Activated CD4-positive, CD25-positive, alpha-beta regulatory T cell treated with anti-CD3 and anti-CD28 coated beads, Interleukin-2, amount 50 U/mL, for 72 hours (primary cell): ENCODE results near the gene KIR3DL2.
"Not testable (repeated sequence)": the region's sequence is repeated elsewhere in the genome, so short reads cannot be mapped to it uniquely, and the experiment has no call there.

Experiments
- DNase-seq: peaks from one replicate; pipeline ENCODE4 v3.0.0; 2021

The KIR3DL2 gene

DNA sequence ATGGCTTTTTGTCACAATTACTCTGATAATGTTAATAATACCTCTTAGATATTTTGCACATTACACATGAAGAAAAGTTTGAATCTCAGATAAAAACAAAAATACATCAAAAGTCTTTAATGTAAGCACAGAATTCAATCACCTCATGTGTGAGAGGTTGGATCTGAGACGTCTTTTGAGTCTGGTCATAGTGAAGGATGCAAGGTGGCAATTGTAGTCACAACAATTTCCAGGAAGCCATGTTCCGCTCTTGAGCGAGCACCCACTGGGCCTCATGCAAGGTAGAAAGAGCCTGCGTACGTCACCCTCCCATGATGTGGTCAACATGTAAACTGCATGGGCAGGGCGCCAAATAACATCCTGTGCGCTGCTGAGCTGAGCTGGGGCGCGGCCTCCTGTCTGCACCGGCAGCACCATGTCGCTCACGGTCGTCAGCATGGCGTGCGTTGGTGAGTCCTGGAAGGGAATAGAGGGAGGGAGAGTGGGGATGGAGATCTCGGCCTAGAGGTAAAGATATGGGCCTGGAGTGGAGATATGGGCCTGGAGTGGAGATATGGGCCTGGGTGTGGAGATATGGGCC lies at the start of gene KIR3DL2:
Gene KIR3DL2, plus strand, starts transcription at position 383 of the 580 bp plus-strand sequence. Its CDS starts 33 bp downstream, at position 416.
- not testable (repeated sequence) for DNase-seq

- no peak for DNase-seq
Observed at GRCh38 chr19:54803410-54803809, 46.8 kb upstream of the KIR3DL2 start, which contains the start of gene KIR2DL4. KIR2DL4 (plus strand) TSS chr19:54803610; CDS start chr19:54803652, 42 bp downstream.

- no peak for DNase-seq
Observed at GRCh38 chr19:54804101-54804500, 46.1 kb upstream of the KIR3DL2 start.

- no peak for DNase-seq
Observed at GRCh38 chr19:54804571-54804970, 45.7 kb upstream of the KIR3DL2 start.

- no peak for DNase-seq
Observed at GRCh38 chr19:54805665-54806515, 44.4 kb upstream of the KIR3DL2 start.

GRCh38 chr19:54806516-54806838 lies 43.8 kb upstream of the KIR3DL2 start:
- DNase-seq = no peak

DNA sequence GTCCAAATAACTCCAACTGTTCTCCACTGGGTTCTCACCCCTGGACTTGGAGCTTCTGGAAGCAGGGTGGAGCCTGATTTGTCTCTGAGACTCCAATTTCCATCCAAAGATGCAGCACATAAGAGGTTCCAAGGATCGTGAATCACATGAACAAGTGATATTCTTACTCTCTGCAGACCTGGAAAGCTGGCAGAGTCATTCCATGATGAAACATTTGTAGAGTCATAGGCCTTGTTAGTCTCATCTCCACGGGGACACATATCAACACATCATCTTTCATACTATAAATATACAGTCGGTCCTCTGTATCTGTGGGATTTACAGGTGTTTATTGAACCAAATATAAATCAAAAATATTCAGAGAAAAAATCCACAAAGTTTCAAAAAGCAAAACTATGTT lies 35.7 kb upstream of the KIR3DL2 start:
- DNase-seq = not testable (repeated sequence)

DNA sequence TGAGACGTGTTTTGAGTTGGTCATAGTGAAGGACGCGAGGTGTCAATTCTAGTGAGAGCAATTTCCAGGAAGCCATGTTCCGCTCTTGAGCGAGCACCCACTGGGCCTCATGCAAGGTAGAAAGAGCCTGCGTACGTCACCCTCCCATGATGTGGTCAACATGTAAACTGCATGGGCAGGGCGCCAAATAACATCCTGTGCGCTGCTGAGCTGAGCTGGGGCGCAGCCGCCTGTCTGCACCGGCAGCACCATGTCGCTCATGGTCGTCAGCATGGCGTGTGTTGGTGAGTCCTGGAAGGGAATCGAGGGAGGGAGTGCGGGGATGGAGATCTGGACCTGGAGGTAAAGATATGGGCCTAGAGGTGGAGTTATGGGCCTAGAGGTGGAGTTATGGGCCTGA lies 34.0 kb upstream of the KIR3DL2 start, which contains the start of gene KIR3DL1:
Gene KIR3DL1, plus strand, starts transcription at position 218 of the 400 bp plus-strand sequence.
- DNase-seq = not testable (repeated sequence)

GRCh38 chr19:54817670-54818536 lies 32.3 kb upstream of the KIR3DL2 start:
- no peak for DNase-seq

DNA sequence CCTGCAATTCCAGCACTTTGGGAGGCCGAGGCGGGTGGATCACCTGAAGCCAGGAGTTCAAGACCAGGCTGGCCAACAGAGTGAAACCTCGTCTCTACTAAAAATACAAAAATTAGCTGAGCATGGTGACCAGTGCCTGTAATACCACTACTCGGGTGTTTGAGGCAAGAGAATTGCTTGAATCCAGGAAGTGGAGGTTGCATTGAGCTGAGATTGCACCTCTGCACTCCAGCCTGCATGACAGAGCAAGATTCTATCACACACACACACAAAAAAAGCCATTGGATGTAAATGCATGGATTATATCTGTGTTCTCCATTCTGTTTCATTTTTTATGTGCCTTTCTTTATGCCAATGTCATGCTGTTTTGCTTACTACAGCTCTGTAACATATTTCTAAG lies 25.8 kb upstream of the KIR3DL2 start:
- DNase-seq = not testable (repeated sequence)

- not testable (repeated sequence) for DNase-seq
Observed at GRCh38 chr19:54825326-54825725, 24.9 kb upstream of the KIR3DL2 start.

DNA sequence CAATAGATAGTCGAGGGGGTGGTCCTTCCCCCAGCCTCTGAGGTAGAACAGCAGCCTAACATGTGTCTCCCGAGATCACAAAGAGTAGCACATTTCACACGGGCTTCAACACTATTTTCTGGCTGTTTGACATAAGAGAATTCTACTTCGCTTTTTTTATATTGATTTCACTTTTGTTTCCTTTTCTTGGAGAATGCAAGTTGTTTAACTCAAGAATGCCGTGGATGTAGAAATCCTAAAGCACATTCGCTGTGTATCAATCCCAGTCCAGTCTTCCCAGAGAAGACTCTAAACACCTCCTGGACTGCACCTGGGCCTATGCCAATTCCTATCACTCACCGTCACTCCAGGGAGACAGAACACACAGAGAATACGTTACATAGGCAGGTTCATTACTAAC lies 22.2 kb upstream of the KIR3DL2 start:
- DNase-seq = not testable (repeated sequence)

GRCh38 chr19:54832496-54832895 lies 17.7 kb upstream of the KIR3DL2 start, which contains the start of gene KIR2DS4:
KIR2DS4 (plus strand) TSS chr19:54832676.
- DNase-seq = not testable (repeated sequence)

- not testable (repeated sequence) for DNase-seq
Observed at GRCh38 chr19:54835126-54835525, 15.1 kb upstream of the KIR3DL2 start.

DNA sequence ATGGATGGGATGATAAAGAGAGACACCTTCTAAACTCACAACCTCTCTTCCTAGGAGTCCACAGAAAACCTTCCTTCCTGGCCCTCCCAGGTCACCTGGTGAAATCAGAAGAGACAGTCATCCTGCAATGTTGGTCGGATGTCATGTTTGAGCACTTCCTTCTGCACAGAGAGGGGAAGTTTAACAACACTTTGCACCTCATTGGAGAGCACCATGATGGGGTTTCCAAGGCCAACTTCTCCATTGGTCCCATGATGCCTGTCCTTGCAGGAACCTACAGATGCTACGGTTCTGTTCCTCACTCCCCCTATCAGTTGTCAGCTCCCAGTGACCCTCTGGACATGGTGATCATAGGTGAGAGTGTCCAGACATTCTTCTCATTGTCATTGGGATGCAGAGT lies 12.7 kb upstream of the KIR3DL2 start:
- DNase-seq = not testable (repeated sequence)

- not testable (repeated sequence) for DNase-seq
Observed at GRCh38 chr19:54843171-54843570, 7.1 kb upstream of the KIR3DL2 start.

GRCh38 chr19:54850930-54851329 lies 687 bp downstream of the KIR3DL2 start:
- no peak for DNase-seq

GRCh38 chr19:54851353-54851752 lies 1.1 kb downstream of the KIR3DL2 start:
- no peak for DNase-seq

- DNase-seq = not testable (repeated sequence)
Observed at GRCh38 chr19:54855241-54855640, 5.0 kb downstream of the KIR3DL2 start.

GRCh38 chr19:54858476-54858875 lies 8.2 kb downstream of the KIR3DL2 start:
- not testable (repeated sequence) for DNase-seq

GRCh38 chr19:54859421-54859820 lies 9.2 kb downstream of the KIR3DL2 start:
- not testable (repeated sequence) for DNase-seq

- not testable (repeated sequence) for DNase-seq
Observed at GRCh38 chr19:54863459-54863858, 13.2 kb downstream of the KIR3DL2 start.

DNA sequence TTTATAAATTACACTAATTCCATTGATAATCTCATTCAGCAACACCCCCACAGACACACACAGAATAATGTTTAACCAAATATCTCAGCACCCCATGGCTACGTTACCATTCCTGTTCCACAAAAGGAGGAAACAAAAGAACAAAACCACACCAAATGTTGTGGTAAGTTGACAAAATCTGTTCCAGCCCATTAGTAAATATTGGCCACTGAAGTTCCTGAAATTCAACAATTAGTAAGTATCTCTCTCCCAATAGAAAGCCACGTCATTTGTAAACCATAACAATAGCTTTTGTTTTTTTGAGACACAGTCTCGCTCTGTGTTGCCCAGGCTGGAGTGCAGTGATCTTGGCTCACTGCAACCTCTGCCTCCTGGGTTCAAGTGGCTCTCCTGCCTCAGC lies 21.5 kb downstream of the KIR3DL2 start:
- DNase-seq = no peak
